HG02870 (cell line): ENCODE data around the gene PTDSS2.
"Not testable (repeated sequence)": the region's sequence is repeated elsewhere in the genome, so short reads cannot be mapped to it uniquely, and the experiment has no call there.

Experiments
- ATAC-seq: cut with Tn5 transposase; IDR thresholded peaks from one replicate; pipeline ENCODE4 v1.9.1; 2021; ENCODE audit warnings: mild to moderate bottlenecking, moderate library complexity; ENCODE audit not compliant: unreplicated experiment

The PTDSS2 gene

GRCh38 chr11:503179-503981 lies 53.3 kb downstream of the PTDSS2 start:
- ATAC-seq = no peak

- no peak for ATAC-seq
These were observed 54.2 kb downstream of the PTDSS2 start for GRCh38 chr11:504053-504993.

GRCh38 chr11:504994-505344 lies 54.9 kb downstream of the PTDSS2 start:
- ATAC-seq = no peak

GRCh38 chr11:506238-506994 lies 56.3 kb downstream of the PTDSS2 start:
- peak; percentile 56 for ATAC-seq

GRCh38 chr11:506995-507726 lies 57.1 kb downstream of the PTDSS2 start, which contains the start of gene RNH1:
Gene RNH1 (minus strand): TSS chr11:507242. CDS start chr11:502162, 5,080 bp downstream.
- peak; percentile 27 for ATAC-seq

- ATAC-seq = no peak
These were observed 57.8 kb downstream of the PTDSS2 start for GRCh38 chr11:507727-508515.

- no peak for ATAC-seq
These were observed 58.9 kb downstream of the PTDSS2 start for GRCh38 chr11:508956-509355.

GRCh38 chr11:512761-513595 lies 62.9 kb downstream of the PTDSS2 start:
- no peak for ATAC-seq

GRCh38 chr11:514606-515005 lies 64.5 kb downstream of the PTDSS2 start:
- ATAC-seq = no peak

GRCh38 chr11:515131-515530 lies 65.1 kb downstream of the PTDSS2 start:
- no peak for ATAC-seq

GRCh38 chr11:516400-516799 lies 66.3 kb downstream of the PTDSS2 start:
- no peak for ATAC-seq

- not testable (repeated sequence) for ATAC-seq
These were observed 67.0 kb downstream of the PTDSS2 start for GRCh38 chr11:516918-517685.

GRCh38 chr11:518463-519202 lies 68.6 kb downstream of the PTDSS2 start:
- ATAC-seq = no peak

- ATAC-seq = no peak
These were observed 70.5 kb downstream of the PTDSS2 start for GRCh38 chr11:520428-521176.

GRCh38 chr11:521177-521688 lies 71.2 kb downstream of the PTDSS2 start:
- no peak for ATAC-seq

- ATAC-seq = no peak
These were observed 76.1 kb downstream of the PTDSS2 start for GRCh38 chr11:526192-526591.
